IMR-90 (cell line): ENCODE measurements around the gene SPAG9. TPM values are rescaled to one million over a fixed set of nuclear protein-coding genes. Genes with fewer than 3 reads are reported as not detected.

Experiments
- ATAC-seq: fragments of 200-7000 bp; cut with Tn5 transposase; 2 replicates; pipeline ENCODE4 v1.9.1; 2020; ENCODE audit warnings: low read depth, mild to moderate bottlenecking, moderate library complexity
- BruUV-seq: library from RNA; stranded (reverse); fragments of 400-500 nt; replicated peaks from 2 replicates; lab custom pipeline; 2021; lab: Mats Ljungman, UMichigan
- CTCF ChIA-PET: fragments of 300-600 bp; formaldehyde crosslinking; extraction: SDS; loops from one replicate; lab custom pipeline; 2021; ENCODE audit warnings: antibody characterized with exemption; lab: Yijun Ruan, JAX
- POLR2A ChIA-PET: fragments of 300-600 bp; sonication (Branson Sonifier 250); formaldehyde crosslinking; loops from one replicate; lab custom pipeline; 2022; ENCODE audit warnings: antibody characterized with exemption; ENCODE audit not compliant: unreplicated experiment; lab: Charles Lee
- DNase-seq: peaks from one replicate; pipeline ENCODE4 v3.0.0; 2013
- H2AFZ ChIP-seq: replicated peaks from 2 replicates; pipeline ENCODE3; 2013; ENCODE audit warnings: low read length, mild to moderate bottlenecking; ENCODE audit not compliant: poor library complexity
- H2AK5ac ChIP-seq: 2 replicates; pipeline ENCODE4 v1.6.1; 2013; ENCODE audit warnings: low read depth, low read length, inconsistent platforms
- H2AK9ac ChIP-seq: replicated peaks from 2 replicates; pipeline ENCODE3; 2013; ENCODE audit warnings: mild to moderate bottlenecking, low read depth, low read length, moderate library complexity; ENCODE audit not compliant: poor library complexity
- H2BK120ac ChIP-seq: 2 replicates; pipeline ENCODE4 v1.6.1; 2013; ENCODE audit warnings: low read depth, low read length, inconsistent platforms
- H2BK15ac ChIP-seq: 3 replicates; pipeline ENCODE4 v1.6.1; 2013; ENCODE audit warnings: low read depth, low read length, inconsistent platforms
- H2BK20ac ChIP-seq: 2 replicates; pipeline ENCODE4 v1.6.1; 2013; ENCODE audit warnings: low read depth, mild to moderate bottlenecking, inconsistent platforms, low read length, moderate library complexity
- H2BK5ac ChIP-seq: 2 replicates; pipeline ENCODE4 v1.6.1; 2013; ENCODE audit warnings: mild to moderate bottlenecking, low read depth, low read length, inconsistent platforms; ENCODE audit not compliant: poor library complexity, severe bottlenecking
- H3K14ac ChIP-seq: replicated peaks from 2 replicates; pipeline ENCODE4 v1.6.1; 2013; ENCODE audit warnings: low read depth, low read length, inconsistent platforms
- H3K18ac ChIP-seq: 2 replicates; pipeline ENCODE4 v1.6.1; 2013; ENCODE audit warnings: low read depth, low read length, control low read depth
- H3K23ac ChIP-seq: 2 replicates; pipeline ENCODE4 v1.6.1; 2013; ENCODE audit warnings: low read depth, low read length, inconsistent platforms
- H3K27ac ChIP-seq: 2 replicates; pipeline ENCODE4 v1.5.1; 2013; ENCODE audit warnings: mild to moderate bottlenecking, control low read depth, low read length; ENCODE audit not compliant: insufficient read depth
- H3K27me3 ChIP-seq: 2 replicates; pipeline ENCODE4 v1.6.1; 2013; ENCODE audit warnings: low read length; ENCODE audit not compliant: control insufficient read depth, insufficient read depth
- H3K36me3 ChIP-seq: 2 replicates; pipeline ENCODE4 v1.6.1; 2013; ENCODE audit warnings: low read length, mixed read lengths; ENCODE audit not compliant: control insufficient read depth, insufficient read depth
- H3K4ac ChIP-seq: 2 replicates; pipeline ENCODE4 v1.6.1; 2013; ENCODE audit warnings: low read depth, low read length, inconsistent platforms
- H3K4me1 ChIP-seq: 2 replicates; pipeline ENCODE4 v1.6.1; 2013; ENCODE audit warnings: low read length, mixed read lengths; ENCODE audit not compliant: control insufficient read depth, insufficient read depth
- H3K4me2 ChIP-seq: 2 replicates; pipeline ENCODE4 v1.6.1; 2013; ENCODE audit warnings: low read depth, mild to moderate bottlenecking, control low read depth, low read length, moderate library complexity
- H3K4me3 ChIP-seq: 2 replicates; pipeline ENCODE4 v1.5.1; 2013; ENCODE audit warnings: low read depth, mild to moderate bottlenecking, control low read depth, low read length, moderate library complexity; ENCODE audit not compliant: insufficient read depth
- H3K56ac ChIP-seq: 2 replicates; pipeline ENCODE4 v1.6.1; 2013; ENCODE audit warnings: low read length, inconsistent platforms; ENCODE audit not compliant: insufficient read depth; ENCODE audit errors: extremely low read depth
- H3K79me1 ChIP-seq, 2 experiments: 2 replicates each; pipeline ENCODE4 v1.6.1; 2013; ENCODE audit warnings: low read length in 2 of 2, inconsistent platforms in 1 of 2, low read depth in 1 of 2
- H3K9ac ChIP-seq: 2 replicates; pipeline ENCODE4 v1.6.1; 2013; ENCODE audit warnings: low read depth, low read length, control low read depth
- H3K9me1 ChIP-seq: 2 replicates; pipeline ENCODE4 v1.6.1; 2013; ENCODE audit warnings: low read length, inconsistent platforms; ENCODE audit not compliant: insufficient read depth
- H3K9me3 ChIP-seq: 2 replicates; pipeline ENCODE4 v1.6.1; 2013; ENCODE audit warnings: low read length; ENCODE audit not compliant: control insufficient read depth, insufficient read depth
- H4K20me1 ChIP-seq: 2 replicates; pipeline ENCODE4 v1.6.1; 2013; ENCODE audit warnings: low read length, inconsistent platforms; ENCODE audit not compliant: insufficient read depth
- H4K5ac ChIP-seq: 2 replicates; pipeline ENCODE4 v1.6.1; 2013; ENCODE audit warnings: mild to moderate bottlenecking, low read depth, low read length, control low read depth
- H4K8ac ChIP-seq, 2 experiments: 2 replicates each; pipeline ENCODE4 v1.6.1; 2013; ENCODE audit warnings: low read depth in 2 of 2, low read length in 2 of 2, control low read depth in 1 of 2, inconsistent platforms in 1 of 2
- H4K91ac ChIP-seq: 2 replicates; pipeline ENCODE4 v1.6.1; 2013; ENCODE audit warnings: low read depth, low read length, inconsistent platforms; ENCODE audit not compliant: insufficient read depth
- CEBPB ChIP-seq: IDR thresholded peaks from 2 replicates; pipeline ENCODE4 v1.6.1; 2012; ENCODE audit warnings: low read depth, low read length, improper control_type of control experiment
- CTCF ChIP-seq: conservative IDR thresholded peaks from 2 replicates; pipeline ENCODE4 v1.5.1; 2012; ENCODE audit warnings: mild to moderate bottlenecking, low read depth, low read length, improper control_type of control experiment
- FOS ChIP-seq: fragments of 150-350 bp; IDR thresholded peaks from 2 replicates; pipeline ENCODE4 v1.6.1; 2016; ENCODE audit warnings: low read depth, low read length
- POLR2A ChIP-seq: IDR thresholded peaks from 2 replicates; pipeline ENCODE4 v1.6.1; 2012; ENCODE audit warnings: mild to moderate bottlenecking, low read depth, low read length
- USF2 ChIP-seq: fragments of 150-350 bp; IDR thresholded peaks from 2 replicates; pipeline ENCODE4 v1.6.1; 2017; ENCODE audit warnings: mild to moderate bottlenecking, antibody characterized with exemption, low read length, low read depth
- WGBS, 2 experiments: methylation state at CpG; one replicate each; pipeline versions ENCODE4 v1.1.5 to v1.1.7; 2013; ENCODE audit warnings: missing lambda C conversion rate in 2 of 2; ENCODE audit not compliant: insufficient read length in 1 of 2; ENCODE audit errors: extremely low coverage in 2 of 2; 5-methylcytosine and 5-hydroxymethylcytosine counted together
- dilution Hi-C: fragments of 300-500 bp; cut with HindIII; formaldehyde crosslinking; loops from one replicate; pipeline ENCODE4 v1.14.3; 2018; ENCODE audit warnings: low sequenced_read_pairs; ENCODE audit not compliant: unreplicated experiment
- in situ Hi-C: fragments of 300-500 bp; cut with MboI; formaldehyde crosslinking; loops from 3 replicates; pipeline ENCODE4 v1.14.3; 2019; ENCODE audit warnings: low sequenced_read_pairs, inconsistent platforms, mixed read lengths
- intact Hi-C: fragments of 100-400 bp; cut with micrococcal nuclease; formaldehyde crosslinking; loops from 2 replicates; pipeline ENCODE4 v1.10.0; 2022
- polyA plus RNA-seq, 3 experiments: library from polyadenylated mRNA; depleted of rRNA; stranded (reverse); fragments of >200 nt; gene quantifications; 2 replicates each; pipeline ENCODE4 v1.2.3, GENCODE V29; 2012; ENCODE audit warnings: low replicate concordance in 1 of 3
- total RNA-seq: library from RNA; depleted of rRNA; stranded (reverse); fragments of >200 nt; gene quantifications from 2 replicates; pipeline ENCODE4 v1.2.3, GENCODE V29; 2012

The SPAG9 gene
- total and polyA plus RNA-seq, 2 of the 4 experiments (the other 2 are of a cell fraction) = 26.7 to 75.5 TPM

- TF ChIP-seq USF2 = no peak
- no peak for TF ChIP-seq FOS
- TF ChIP-seq POLR2A = no peak; the same call in 1 of the 2 replicates
- no peak for TF ChIP-seq CEBPB
- no peak for TF ChIP-seq CTCF
- H2BK120ac ChIP-seq = peak overlapping the region; percentile 98
- no peaks in the 10 kb centered on the region for H3K36me3 ChIP-seq
- no peaks in the 10 kb centered on the region for H3K27me3 ChIP-seq
- no peaks in the 10 kb centered on the region for H4K20me1 ChIP-seq
- intact Hi-C loops = loop anchor here (10.0 kb wide), 1 partner anchor 409 kb away; the partner anchor contains the start of gene SPATA20
- H2AK5ac ChIP-seq = peak overlapping the region; percentile 97
- H2BK15ac ChIP-seq = peak overlapping the region; percentile 99; the same call in 2 of the 3 replicates
- peak overlapping the region; percentile 97 for H2BK5ac ChIP-seq
- H3K4ac ChIP-seq = peak overlapping the region; percentile 98
- dilution Hi-C loops = no loop called here
- peak overlapping the region; percentile 73 for H3K27ac ChIP-seq
- H2AFZ ChIP-seq = peak overlapping the region; percentile 86
- peak overlapping the region; percentile 95 for H4K5ac ChIP-seq
- in situ Hi-C loops = loop anchor here (10.0 kb wide), 1 partner anchor 409 kb away; the partner anchor contains the start of gene SPATA20
- H3K23ac ChIP-seq = peak overlapping the region; percentile 97
- no peak for ATAC-seq
- H3K79me1 ChIP-seq = peaks cover 0 to 24% of the 10 kb centered on the region in 2 experiments; a peak in 2 of 4 replicates
- peak overlapping the region; percentile 82 to 99; a peak in 3 of 4 replicates for H4K8ac ChIP-seq
- no peak for DNase-seq
- H3K4me1 ChIP-seq = peaks cover 40% of the 10 kb centered on the region
- peaks cover 31% of the 10 kb centered on the region for H3K9me1 ChIP-seq
- CTCF ChIA-PET = interaction anchor here (0.5 to 2.6 kb wide), 2 partner anchors 31 to 101 kb away, joined by 7 to 21 read pairs; no protein-coding TSS in a partner anchor
- peak overlapping the region; percentile 97 for H2AK9ac ChIP-seq
- WGBS, 2 experiments = 100% methylated on average over 1 of the region's 5 CpGs; no CpG with 5 or more reads in 1 of the 2 experiments
- peak overlapping the region; percentile 94 for H3K14ac ChIP-seq
- H3K9ac ChIP-seq = peak overlapping the region; percentile 34; the same call in 1 of the 2 replicates
- peak overlapping the region; percentile 98 for H2BK20ac ChIP-seq
- POLR2A ChIA-PET = interaction anchor here (0.6 to 1.1 kb wide), 3 partner anchors 87 to 137 kb away, joined by 3 to 11 read pairs (median 8); partner anchors contain the start of gene TOB1
- peak overlapping the region; percentile 99 for H4K91ac ChIP-seq
- no peak overlapping the region for H3K4me2 ChIP-seq
- no peak overlapping the region; the same call in 1 of the 2 replicates for H3K56ac ChIP-seq
- H3K4me3 ChIP-seq = no peak overlapping the region
- peak overlapping the region; percentile 76 for H3K18ac ChIP-seq
- BruUV-seq = no TSS peak
- no peaks in the 10 kb centered on the region for H3K9me3 ChIP-seq
These were observed 167.2 kb downstream of the SPAG9 start for GRCh38 chr17:50953518-50953830.
